MV-4-11 (cell line): ENCODE results near the gene ZNF526.

ENCODE experiments used
- DNase-seq: peaks from one replicate; lab custom pipeline; 2025; lab: John Stamatoyannopoulos, UW

Gene ZNF526

DNA sequence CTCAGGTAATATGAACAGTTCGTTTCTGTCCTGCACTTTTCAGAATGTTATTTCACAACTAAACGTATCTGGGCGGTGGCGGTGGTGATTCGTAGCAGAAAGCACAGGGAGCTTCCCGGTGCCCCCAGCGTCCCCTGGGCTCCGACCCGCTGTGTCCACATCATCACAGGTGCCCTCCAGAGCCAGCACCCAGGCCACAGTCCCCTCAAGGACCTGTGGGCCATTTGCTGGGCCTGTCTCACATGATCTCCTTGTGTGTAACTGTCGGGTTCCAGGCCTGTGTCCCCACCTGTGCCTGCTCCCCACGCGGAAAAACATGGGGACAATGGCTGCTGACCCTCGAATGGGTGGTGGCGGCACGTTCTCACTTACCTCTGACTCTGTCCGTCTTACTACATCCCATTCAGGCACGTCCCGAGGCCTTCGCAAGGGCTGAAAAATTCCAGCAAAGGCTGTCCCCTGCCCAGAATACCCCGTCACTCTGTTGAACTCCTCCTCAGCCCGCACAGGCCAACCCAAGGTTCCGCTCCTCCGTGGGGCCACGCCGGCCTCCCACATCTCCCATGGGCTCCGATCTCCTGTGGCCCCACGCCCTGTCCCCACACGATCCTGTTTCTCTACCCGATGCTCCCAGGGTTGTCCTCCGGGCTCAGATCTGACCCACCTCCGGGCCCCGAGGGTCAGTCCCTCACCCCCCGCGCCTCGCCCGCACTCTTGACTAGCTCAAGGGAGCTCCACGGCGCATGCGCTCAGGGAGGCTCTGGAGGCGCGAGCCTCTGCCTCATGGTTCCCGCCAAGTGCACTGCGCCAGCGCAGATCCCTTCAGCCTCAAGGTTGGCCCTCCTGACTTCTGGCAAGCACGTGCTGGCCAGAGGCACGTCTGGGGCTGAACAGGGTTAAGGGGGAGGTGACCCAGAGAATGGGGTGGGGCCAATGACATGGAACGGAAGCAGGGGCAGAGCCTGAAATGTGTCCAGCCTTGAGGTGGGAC, 23.8 kb upstream of the ZNF526 start:
- DNase-seq, result no peak

DNA sequence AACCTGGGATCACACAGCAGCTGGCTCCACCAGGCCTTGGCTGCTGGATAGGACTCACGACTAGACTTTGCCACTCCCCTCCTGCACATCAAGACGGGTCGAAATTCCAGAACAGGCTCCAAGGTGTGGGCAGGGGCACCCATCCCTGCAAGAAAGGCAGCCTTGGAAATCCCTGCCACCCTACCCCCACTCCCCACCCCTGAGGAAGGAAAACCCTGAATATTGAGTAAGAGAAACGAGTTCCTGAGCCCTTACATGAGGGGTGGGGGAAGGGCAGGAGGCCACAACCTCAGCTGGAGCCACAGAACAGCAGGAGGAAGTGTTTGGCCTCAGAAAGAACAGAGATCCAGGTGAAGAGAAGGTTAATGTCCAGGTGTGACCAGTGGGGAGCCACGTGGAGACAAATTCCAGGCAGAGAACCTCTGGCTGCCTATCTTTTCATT, 22.7 kb upstream of the ZNF526 start:
- DNase-seq, result peak; percentile 87

DNA sequence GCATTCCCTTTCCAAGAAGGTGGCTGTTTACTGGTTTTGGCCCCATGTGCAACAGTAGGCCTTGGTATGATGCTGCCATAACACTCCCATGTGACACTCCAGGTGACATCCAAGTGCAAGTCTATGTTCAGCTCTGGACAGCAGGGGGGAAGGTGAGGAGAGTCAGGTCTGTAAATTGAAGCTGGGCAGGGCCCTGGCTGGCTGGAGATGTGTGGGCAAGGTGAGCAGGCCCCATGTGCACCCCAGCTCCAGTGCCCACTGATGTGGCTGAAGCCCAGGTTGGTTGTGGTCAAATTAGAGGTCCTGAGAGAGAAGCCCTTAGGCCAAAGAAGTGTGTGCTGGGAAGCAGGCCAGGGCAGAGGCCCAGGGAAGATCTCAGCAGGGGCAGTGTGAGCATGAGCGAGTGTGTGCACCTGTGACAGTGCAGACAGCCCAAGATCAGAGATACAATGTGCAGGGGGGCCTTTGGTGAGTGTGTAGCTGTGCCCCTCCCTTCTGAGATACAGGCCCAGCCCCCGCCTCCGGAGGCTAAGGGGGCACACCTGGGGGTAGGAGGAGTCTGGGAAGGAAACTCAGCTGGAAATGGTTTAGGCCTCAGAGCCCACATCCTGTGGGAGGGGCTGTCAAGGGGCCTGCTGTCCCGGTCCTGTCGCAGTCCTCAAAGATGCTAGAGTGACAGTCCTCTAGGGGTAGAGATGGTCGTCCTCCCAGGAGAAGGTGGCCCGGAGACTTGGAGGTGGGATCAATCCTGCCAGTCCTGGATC, 21.3 kb upstream of the ZNF526 start:
- peak; percentile 78 for DNase-seq

DNA sequence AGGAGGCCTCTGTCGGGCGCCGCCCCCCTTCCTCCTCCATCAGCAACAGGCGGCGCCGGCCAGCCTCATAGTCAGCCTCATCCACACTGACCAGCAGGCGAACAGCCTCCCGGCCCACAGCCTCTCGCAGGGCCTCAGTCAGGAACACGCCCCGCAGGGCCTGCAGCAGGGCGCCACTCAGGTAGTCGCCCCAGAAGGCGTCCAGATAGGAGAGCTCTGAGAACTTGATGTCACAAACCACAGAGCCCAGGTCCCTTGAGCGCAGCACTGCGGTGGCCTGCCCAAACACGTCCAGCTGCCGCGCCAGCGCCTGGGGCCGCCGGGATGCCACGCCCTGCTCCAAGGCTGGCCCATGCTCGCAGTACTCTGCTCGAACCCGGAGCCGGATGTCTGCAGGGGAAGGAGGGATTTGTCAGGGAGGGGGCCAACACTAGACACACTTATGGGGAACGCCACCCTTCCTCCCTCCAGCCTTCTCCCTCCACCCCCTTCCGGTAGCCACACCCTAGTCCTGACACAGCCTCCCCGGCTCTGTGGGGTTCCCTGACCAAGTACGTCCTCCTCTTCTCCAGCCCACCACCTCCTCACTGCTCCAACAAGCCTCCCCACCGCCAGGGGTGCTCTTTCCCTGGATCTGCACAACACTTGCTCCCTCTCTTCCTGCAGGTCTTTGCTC, 20.5 kb upstream of the ZNF526 start:
- DNase-seq, result peak; percentile 87

DNA sequence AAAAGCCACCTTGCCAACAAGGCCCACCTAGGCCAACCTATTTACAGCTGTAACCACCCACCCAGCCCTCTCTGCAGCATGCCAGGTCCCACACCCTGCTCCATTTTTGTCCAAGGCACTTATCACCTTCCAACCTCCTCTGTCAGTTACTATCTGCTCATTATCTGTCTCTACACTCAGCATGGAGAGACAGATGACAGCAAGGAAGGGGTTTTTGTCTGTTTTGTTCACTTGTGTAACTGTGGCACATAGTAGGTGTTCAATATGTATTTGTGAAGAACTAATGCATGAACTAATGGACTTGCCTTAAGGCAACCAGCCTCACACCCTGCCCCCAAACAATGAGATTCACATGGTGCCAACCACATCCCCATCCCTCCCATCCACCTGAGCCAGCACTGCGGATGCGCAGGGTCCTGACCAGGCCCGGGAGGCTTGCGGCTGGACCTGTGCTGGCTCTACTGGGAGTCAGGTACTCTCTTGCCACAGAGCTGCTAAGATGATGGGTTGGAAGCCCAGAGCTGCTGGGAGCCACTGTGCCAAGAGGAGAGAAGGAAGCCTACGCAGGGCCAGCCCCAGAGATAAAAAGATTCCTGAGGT, 19.9 kb upstream of the ZNF526 start:
- DNase-seq, result no peak

DNA sequence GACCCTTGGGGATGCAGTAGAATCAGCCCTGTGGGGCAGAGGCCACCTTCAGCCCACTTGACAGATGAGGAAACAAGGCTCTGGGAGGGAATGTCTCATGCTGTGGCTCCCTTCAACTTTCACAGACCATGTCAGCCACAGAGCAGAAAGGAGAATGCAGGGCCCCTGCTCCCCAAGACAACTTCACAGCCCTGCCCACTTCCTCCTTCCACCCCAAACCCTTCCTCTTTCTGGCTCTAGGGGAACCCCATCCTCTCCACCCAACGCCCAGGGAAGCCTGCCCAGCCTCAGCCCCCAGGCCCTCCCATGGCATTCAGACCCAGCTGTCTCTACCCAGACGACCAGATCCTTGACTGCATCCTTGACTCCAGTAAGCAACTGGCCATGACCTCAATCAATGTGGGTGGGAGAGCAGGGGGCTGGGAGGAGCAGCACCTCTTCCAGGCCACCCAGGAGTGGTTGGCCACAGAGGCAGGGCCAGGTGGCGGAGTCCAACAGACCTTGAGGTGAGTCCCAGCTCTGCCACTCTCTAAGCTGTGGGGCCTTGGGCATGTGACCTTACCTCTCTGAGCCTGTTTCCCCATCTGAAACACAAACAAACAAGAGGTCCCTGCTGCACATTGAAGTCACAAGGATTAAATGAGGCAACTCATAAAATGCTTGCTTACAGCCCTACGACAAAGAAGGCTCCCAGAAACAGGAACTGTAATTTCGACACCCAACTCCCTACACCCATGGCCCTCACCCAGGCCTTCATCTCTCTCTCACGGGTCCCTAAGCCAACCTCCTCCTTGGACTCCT, 18.4 kb upstream of the ZNF526 start:
- DNase-seq, result peak; percentile 98

DNA sequence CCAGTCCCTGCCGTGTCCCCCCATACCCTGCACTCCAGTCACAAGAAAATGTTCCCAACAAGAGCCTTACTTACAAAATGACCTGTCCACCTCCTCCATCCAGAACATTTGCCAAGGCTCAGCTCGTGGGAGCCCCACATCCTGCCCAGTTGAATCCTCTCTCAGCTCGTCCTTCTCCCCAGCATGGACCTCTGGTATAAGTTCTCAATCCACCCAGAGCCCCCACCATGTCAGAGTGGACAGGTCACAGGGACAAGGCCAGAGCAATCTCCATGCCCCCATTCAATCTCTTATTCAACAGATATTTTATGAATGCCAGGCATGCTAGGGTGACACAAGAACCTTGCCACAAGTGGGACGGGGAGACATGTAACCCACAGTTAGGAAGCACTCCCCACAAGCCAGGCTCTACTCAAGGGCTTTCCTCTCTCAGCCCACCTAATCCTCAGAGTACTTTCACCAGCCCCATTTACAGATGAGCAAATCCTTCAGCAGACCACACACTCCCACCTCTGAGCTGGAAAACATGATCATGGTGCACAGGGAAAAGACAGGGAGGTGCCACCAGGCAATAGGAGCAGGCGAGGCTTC, 17.7 kb upstream of the ZNF526 start:
- peak; percentile 69 for DNase-seq

DNA sequence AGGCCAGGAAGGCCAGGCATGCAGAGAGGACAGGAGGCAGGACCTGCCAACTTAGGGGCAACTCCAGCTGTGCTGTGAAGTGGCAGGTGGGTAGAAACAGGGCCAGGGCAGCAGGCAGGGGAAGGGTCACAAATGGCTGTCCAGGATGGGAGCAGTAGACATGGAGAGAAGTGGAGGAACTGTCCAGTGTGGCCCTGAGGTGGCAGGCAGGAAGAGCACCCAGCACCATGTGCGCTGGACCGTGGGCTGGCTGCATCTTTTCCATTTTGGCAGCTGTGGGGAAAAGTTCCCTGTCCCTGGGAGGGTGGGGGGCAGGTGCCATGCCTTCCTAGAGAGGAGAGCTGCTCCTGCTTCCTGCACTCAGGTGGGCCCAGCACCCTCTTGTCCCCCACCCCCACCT, 16.4 kb upstream of the ZNF526 start:
- DNase-seq, result no peak

DNA sequence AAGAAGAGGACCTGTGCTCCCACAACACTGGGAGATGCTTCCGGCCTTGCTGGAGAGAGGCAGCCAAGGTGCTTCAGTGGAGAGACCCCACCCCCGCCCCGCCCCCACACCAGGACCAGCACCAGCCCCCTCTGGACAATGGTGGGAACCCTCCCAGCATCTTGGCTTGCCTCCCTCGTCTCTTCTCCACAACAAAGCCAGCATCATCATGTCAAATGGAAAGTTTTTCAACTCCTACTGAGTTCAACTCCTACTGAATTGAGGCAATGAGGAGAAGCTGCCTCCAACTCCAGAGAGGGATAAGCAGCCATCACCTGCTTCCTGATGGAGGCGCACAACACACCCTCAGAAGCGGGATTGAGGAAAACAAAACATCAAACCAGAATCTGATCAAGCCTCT, 15.4 kb upstream of the ZNF526 start:
- no peak for DNase-seq

DNA sequence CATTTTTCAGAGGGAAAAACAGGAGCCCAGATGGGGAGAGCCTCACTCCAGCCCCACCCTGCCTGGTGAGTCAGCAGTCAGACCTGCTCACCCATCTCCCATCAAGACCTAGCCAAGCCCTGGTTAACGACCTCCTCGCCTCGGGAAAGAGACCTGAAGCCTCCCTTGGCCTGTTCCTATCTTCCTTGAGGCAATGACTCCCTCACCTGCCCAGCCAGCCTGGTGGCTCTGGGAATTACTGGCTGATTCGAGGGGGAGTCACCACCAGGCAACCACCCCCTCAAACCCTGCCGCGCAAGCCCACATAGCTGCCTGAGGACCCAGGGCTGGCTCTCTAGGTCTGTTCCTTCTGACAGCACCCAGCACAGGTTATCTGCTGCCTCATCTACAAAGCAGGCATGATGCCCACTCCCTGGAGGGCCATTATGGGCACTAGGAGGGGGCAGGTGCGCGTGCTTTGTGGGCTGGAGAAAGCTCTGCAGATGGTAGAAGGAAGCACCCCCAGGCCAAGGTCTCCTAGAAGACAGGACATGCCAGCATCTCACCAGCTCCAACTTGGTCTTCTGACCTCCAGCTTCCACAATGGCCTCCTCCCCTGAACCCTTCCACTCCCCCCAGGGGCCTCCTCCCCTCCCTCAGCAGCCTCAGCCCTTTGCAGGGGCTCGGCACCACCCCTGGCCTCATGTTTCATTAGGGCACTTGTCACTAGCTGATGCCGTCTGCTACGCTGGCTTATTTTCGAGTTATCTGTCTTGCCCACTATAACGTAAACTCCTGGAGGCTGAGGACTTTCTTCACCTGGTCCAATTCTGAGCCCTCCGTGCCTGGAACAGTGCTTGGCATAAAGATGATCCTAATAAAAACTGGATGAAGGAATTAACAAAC, 13.0 kb upstream of the ZNF526 start:
- DNase-seq, result no peak

DNA sequence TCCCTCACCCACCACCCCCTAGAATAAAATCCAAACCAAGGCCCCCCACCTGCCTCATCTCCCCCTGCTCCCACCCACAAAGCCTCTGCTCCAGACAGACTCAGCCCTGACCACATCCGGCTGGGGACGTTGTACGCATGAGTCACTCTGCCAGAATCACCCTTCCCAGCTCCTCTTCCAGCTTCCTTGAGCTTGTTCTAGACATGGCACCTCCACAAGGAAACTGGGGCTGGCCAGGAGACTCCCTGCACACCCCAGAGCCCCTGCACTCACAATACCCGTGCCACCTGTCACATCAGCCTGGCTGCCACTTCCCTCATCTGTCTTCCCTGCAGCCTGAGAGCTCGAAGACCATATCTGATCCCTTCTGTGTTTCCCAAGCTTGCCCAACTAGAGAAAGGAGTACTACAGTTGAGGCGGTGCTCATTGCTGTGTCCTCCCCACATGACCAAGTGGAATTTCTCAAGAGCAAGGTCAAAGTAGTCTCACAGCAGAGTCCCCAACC, 12.3 kb upstream of the ZNF526 start:
- DNase-seq, result peak; percentile 85

DNA sequence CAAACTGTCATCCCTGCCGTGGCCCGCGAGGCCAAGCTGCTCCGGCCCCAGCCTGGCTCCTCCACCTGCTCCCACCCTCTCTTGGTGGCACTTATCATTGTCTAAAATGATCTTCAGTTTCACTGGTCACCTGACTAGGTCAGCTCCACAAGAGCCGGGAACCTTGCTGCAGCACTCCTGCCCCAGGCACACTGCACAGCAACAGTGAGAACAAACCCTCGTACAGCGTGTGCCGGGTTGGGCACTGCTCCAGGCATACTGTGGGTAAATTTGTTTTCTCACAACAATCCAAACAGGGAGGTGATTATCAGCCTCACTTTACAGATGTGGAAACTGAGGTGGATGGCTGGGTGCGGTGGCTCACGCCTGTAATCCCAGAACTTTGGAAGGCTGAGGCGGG, 11.5 kb upstream of the ZNF526 start:
- DNase-seq, result no peak

DNA sequence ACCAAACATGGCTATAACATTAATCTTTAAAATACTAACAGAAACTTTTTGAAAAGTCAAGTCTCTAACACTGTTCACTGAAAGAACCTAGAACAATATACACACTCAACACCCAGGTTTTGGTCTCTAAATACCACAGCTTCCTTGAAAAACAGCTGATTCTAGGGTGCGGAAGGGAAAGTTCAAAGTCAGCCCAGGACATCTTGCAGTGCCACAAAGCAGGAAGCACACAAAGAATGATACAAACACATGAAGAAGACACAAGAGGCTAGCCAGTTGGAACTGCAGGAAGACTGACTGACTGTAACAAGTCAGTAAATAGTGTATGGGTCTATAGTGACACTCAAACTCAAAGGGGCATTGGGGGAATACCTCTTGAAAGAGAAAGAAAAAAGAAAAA, 7.2 kb upstream of the ZNF526 start:
- no peak for DNase-seq

DNA sequence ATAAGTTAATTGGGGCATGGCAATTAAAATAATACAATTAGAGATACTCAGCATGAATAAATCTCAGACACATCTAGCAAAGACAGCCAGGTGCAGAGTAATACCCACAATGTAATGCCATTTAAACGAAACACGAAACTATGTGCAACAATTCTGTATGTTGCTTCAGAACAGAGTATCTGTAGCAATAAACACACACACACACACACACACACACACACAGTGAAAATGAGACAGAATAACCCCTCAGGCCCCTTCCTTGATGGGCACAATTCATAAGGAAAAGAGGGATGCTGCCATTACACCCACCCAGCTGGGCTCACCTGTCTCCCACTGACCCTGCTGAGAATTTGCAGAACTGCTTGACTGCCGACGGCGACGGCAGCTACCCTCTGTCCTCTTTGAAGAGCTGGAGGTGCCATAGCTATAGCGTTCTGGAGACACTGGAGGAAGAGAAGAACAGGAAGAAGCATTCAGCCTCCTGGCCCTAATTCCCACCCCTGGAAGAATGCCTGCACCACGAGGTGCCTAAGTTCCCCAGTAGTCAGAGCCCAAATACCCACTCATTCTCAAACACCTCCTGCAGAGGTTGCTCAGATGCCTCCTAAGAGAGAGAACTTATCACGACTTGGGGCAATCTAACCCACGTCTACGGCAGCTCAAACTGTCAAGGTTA, 5.2 kb upstream of the ZNF526 start:
- no peak for DNase-seq

DNA sequence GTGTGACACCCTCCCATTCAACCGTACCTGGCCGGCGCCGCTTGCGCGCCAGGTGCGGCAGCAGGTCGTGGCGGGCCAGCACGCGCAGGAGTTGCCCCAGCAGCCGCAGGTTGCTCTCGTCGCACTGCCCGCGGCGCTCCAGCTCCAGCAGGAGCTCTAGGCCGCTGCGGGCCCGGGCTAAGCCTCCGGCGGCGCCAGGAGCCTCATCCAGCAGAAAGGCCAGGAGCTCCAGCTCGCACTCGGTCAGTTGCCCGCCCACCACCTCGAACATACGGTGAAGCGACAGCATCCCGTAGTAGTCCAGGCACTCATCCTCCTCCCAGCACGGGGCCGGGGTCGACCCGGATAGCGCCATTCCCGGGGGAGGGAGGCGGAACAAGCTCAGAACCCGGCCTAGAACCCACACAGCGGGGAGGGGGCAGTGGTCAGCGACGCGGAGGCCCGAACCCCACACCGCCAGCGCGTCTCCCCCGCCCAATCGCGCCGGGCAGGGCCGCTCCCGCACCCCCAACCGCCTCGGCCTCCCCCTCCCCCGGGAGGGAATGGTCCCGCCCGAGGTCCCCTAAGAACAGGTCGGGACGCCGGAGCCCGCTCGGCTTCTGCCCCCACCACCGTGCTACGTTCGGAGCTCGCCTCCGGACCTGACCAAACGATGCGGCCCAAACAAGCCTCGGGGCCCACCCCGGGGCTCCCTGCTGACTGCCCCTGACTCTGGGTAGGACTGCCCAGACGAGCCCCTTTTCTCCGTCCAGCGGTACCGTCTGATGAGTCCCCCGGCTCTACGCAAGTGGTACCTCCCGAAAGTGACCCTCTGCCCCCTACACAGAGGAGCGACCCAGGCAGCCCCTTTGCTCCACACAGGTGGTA, 3.2 kb upstream of the ZNF526 start:
- no peak for DNase-seq

DNA sequence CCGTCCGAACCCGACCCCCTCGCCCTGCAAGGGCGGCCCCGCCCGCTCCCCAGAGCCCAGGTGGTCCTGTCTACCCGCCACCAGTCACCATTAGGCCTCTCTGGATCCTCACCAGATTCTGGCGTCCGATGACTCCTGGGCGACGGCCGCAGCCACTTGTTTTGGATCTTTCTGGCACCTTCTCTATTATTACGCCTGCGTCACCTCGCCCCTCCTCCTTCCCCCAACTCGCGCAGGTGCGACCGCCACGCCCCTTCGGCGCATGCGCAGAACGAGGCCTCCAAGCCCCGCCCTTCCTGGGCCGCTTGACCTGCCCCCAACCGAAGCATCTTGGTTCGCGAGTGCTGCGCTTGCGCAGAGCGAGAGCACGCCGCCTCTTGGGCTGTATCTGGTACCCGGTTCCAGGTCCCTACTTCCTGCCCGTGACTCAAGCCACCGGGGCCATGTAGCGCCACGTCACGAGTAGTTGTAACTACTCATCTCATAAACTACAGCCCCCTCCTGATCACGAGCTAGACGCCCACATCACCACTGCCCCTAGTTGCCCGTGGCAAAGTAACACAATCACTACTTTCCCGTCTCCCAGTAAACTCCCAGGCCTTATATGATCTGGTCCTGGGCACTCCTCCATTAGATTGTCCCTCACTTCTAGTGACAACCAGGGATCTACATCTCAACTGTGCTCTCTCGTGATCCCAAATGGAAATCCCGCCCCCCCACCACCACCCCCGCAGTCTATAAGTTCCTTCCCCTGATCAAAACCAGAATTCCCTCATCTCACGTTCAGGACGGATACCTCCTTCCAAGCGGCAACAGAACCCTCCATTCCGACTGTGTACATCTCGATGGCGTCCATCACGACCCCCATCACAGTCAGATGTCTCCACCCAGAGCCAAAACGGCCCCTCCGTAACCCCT, 2.3 kb upstream of the ZNF526 start, which contains the start of gene DEDD2:
Gene DEDD2 (minus strand): TSS at position 158 of the 918 bp plus-strand sequence. CDS start 670 bp downstream, outside the sequence.
- peak; percentile 99 for DNase-seq

DNA sequence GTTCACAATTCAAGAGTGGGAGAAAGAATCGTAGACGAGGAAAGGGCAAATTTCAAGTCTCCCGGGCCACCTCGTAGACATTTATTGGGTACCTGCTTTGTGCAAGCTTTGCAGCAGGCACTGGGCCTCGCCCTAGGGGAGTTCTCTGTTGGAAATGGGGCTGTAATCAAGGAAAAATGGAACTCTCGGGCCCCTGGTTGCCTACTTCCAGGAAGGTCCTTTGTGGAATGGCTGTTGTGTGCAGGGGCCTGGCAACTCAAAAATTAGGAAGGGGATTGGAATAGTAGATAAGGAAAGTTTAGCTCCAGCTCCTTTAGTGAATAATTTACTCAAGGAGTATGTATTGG, 612 bp downstream of the ZNF526 start:
- DNase-seq, result no peak
